Heart right ventricle (tissue), 16 donors: ENCODE results near the gene IL9. TPM values are rescaled to one million over a fixed set of nuclear protein-coding genes. Genes with fewer than 3 reads are reported as not detected.

Experiments
- ATAC-seq, 8 donors: fragments of 200-7000 bp; cut with Tn5 transposase; one replicate each; pipeline ENCODE4 v1.9.1; 2020; ENCODE audit warnings: mild to moderate bottlenecking in 8 of 8, moderate library complexity in 8 of 8, moderate number of reproducible peaks in 1 of 8
- DNase-seq, 2 donors: peaks; one replicate each; pipeline ENCODE4 v3.0.0-alpha.2; 2020
- H3K27ac ChIP-seq, 10 donors: fragments of 200-600 bp; sonication (generic) in 2 of 10; one replicate each; pipeline versions ENCODE4 v1.5.0 to v1.8.0; 2020 to 2022; ENCODE audit warnings: mild to moderate bottlenecking in 3 of 10
- H3K27me3 ChIP-seq, 7 donors: fragments of 200-600 bp; one replicate each; pipeline ENCODE4 v1.8.0; 2021 to 2022; ENCODE audit warnings: mild to moderate bottlenecking in 2 of 7
- H3K36me3 ChIP-seq, 9 donors: fragments of 200-600 bp; sonication (generic) in 1 of 9; one replicate each; pipeline versions ENCODE4 v1.5.0 to v1.8.0; 2020 to 2022; ENCODE audit warnings: mild to moderate bottlenecking in 2 of 9
- H3K4me1 ChIP-seq, 9 donors: fragments of 200-600 bp; sonication (generic) in 1 of 9; one replicate each; pipeline versions ENCODE4 v1.5.0 to v1.8.0; 2020 to 2022; ENCODE audit warnings: mild to moderate bottlenecking in 4 of 9
- H3K4me3 ChIP-seq, 10 donors: fragments of 200-600 bp; sonication (generic) in 2 of 10; one replicate each; pipeline versions ENCODE4 v1.5.0 to v1.8.0; 2020 to 2022; ENCODE audit warnings: mild to moderate bottlenecking in 7 of 10, moderate library complexity in 2 of 10
- H3K9me3 ChIP-seq, 11 donors: fragments of 200-600 bp in 10 of 11; sonication (generic) in 2 of 11; one replicate each; pipeline versions ENCODE4 v1.5.0 to v1.8.0; 2013 to 2022; ENCODE audit warnings: mild to moderate bottlenecking in 2 of 11, control low read depth in 1 of 11, moderate library complexity in 1 of 11
- CTCF ChIP-seq, 9 donors: fragments of 200-600 bp; sonication (generic) in 2 of 9; IDR thresholded peaks; one replicate each; pipeline versions ENCODE4 v1.5.0 to v1.8.0; 2021 to 2022; ENCODE audit warnings: antibody characterized with exemption in 9 of 9, mild to moderate bottlenecking in 5 of 9, moderate library complexity in 1 of 9
- WGBS, 2 donors: extraction: QIAGEN DNeasy Blood & Tissue Kit; methylation state at CpG; one replicate each; pipeline ENCODE4 v1.1.7; 2013; ENCODE audit warnings: inconsistent platforms in 1 of 2; 5-methylcytosine and 5-hydroxymethylcytosine counted together
- intact Hi-C, 10 donors: fragments of 100-400 bp; cut with DNase I; formaldehyde crosslinking; loops; one replicate each; pipeline versions ENCODE4 v1.11.1 to v1.14.2; 2022
- polyA plus RNA-seq, 2 donors: library from polyadenylated mRNA; stranded (reverse); fragments of 200-250 nt; gene quantifications; one replicate each; pipeline ENCODE4 v1.2.3, GENCODE V29; 2013
- total RNA-seq, 10 donors: library from RNA; stranded (reverse); fragmentation: NEBNext Ultra II Directional in 3 of 10; extraction: Animal tissue kit (Norgen Biotek cat#: 25700) in 3 of 10; gene quantifications; one replicate each; pipeline versions ENCODE4 v1.2.1 to v1.2.4, GENCODE V29; 2021 to 2023
- donor health status: Arrhythmogenic right ventricular cardiomyopathy.
- donor health status: ischemic (EF 13 %, LVEDD 7.1; RV severe dilation, severe dysfunction).
- donor health status: healthy with polysubstance abuse.
- donor health status: DM: no; HTN: yes; CAD: no.
- donor health status: DM: no; HTN: no; CAD: no.
- donor health status: ischemic (EF 25% LVEDD 6.9; RV normal size, moderate dysfunction).
- donor health status: ischemic (EF 25% LVEDD 5.7; RV mildly dilated, moderate dysfunction).
- donor health status: healthy.
- donor health status: DM: yes; HTN: yes; CAD: no.
- donor health status: Ischemic cardiomyopathy.
- donor health status: ischemic (EF 35%, LVEDD 5.7; RV mildly dilated, moderate dysfunction).
- donor health status: nonischemic (EF 11% LVEDD 7.7; RV severe dilation, severe dysfunction).
- donor health status: DM: yes; HTN: yes; CAD: no.
- donor health status: PGD.
- donor health status: ischemic (EF 29% LVEDD 5.4; RV normal size, mild dysfunction).
- donor health status: nonischemic (EF 23%, LVEDD 6.1; RV moderate dilation, normal function).

Gene IL9
- total and polyA plus RNA-seq, 12 donors = not detected

GRCh38 chr5:135900276-135900675 is 4.6 kb upstream of the IL9 start:
- Histone ChIP-seq H3K36me3 (no peaks in the 10 kb centered on the region), H3K27ac (no peak overlapping the region), H3K9me3 (no peaks in the 10 kb centered on the region), H3K4me1 (no peaks in the 10 kb centered on the region), H3K27me3 (peaks cover 0 to 77% (median 52%) of the 10 kb centered on the region in 7 donors), H3K4me3 (no peak overlapping the region)
- ATAC-seq (no peak), DNase-seq (no peak)
- WGBS, 2 donors = 76% methylated on average over 3 of the region's 3 CpGs
- TF ChIP-seq CTCF (IDR thresholded peaks at IDR 0.05) = no peak
- intact Hi-C loops = no loop called here

- Histone ChIP-seq H3K27me3 (peaks cover 0 to 75% (median 51%) of the 10 kb centered on the region in 7 donors), H3K9me3 (no peaks in the 10 kb centered on the region), H3K27ac (no peak overlapping the region), H3K4me3 (no peak overlapping the region), H3K4me1 (no peaks in the 10 kb centered on the region), H3K36me3 (no peaks in the 10 kb centered on the region)
- no peak for TF ChIP-seq CTCF (IDR thresholded peaks at IDR 0.05)
- WGBS, 2 donors = 76 to 77% methylated on average over 6 of the region's 6 CpGs
- DNase-seq (no peak), ATAC-seq (no peak)
- intact Hi-C loops = no loop called here
Measured at GRCh38 chr5:135898651-135899050, 3.0 kb upstream of the IL9 start.

GRCh38 chr5:135894789-135895188 is 852 bp downstream of the IL9 start:
- peaks cover 0 to 54% (median 25%) of the 10 kb centered on the region in 7 donors for H3K27me3 ChIP-seq
- no peaks in the 10 kb centered on the region for H3K36me3 ChIP-seq
- ATAC-seq = no peak
- DNase-seq = no peak
- H3K4me1 ChIP-seq = peaks cover 0 to 19% (median 0%) of the 10 kb centered on the region in 9 donors
- WGBS, 2 donors = 68 to 71% methylated on average over 2 of the region's 2 CpGs
- intact Hi-C loops = no loop called here
- TF ChIP-seq CTCF (IDR thresholded peaks at IDR 0.05) = no peak
- H3K9me3 ChIP-seq = no peaks in the 10 kb centered on the region
- no peak overlapping the region for H3K4me3 ChIP-seq
- H3K27ac ChIP-seq = no peak overlapping the region

GRCh38 chr5:135894276-135894675 is 1.4 kb downstream of the IL9 start:
- Histone ChIP-seq H3K27ac (no peak overlapping the region), H3K4me3 (no peak overlapping the region), H3K27me3 (peaks cover 0 to 49% (median 20%) of the 10 kb centered on the region in 7 donors), H3K4me1 (peaks cover 0 to 19% (median 0%) of the 10 kb centered on the region in 9 donors), H3K9me3 (no peaks in the 10 kb centered on the region), H3K36me3 (no peaks in the 10 kb centered on the region)
- TF ChIP-seq CTCF (IDR thresholded peaks at IDR 0.05) = no peak
- 38 to 42% methylated on average over 8 of the region's 8 CpGs for WGBS, 2 donors
- intact Hi-C loops = no loop called here
- DNase-seq (no peak), ATAC-seq (no peak)
